ENCODE data around the gene UBE2E3. TPM values are rescaled to one million over a fixed set of nuclear protein-coding genes. Genes with fewer than 3 reads are reported as not detected.

The UBE2E3 gene
- total and polyA plus RNA-seq, 2 experiments from 2014 or later = 111 to 112 TPM

DNA sequence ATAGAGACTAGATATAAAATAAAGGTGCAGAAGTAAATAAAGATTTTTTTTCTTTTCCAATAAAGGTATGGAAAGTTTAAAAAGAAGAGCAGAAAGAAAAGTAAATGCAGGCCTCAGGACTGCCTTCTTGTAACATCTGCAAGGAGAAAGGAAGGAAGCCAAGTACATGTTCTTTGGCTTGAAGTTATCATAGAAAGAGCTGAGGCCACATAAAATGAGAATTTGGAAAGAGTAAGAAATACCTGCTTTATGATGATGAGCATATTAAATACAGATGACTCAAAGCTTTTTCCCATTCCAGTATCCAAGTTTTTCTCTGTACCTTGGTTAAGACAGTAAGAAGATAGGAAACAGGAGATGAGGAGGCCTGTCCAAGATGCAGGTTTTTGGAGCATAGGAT, 25.3 kb upstream of the UBE2E3 start:
- no peak overlapping the region for H3K27ac Mint-ChIP-seq
- no peaks in the 10 kb centered on the region for H3K27me3 Mint-ChIP-seq (ENCODE audit: insufficient read depth, low read depth, poor library complexity)
- Histone ChIP-seq H3K27me3 (ENCODE audit: insufficient read depth) (no peaks in the 10 kb centered on the region), H2AFZ (no peak overlapping the region), H3K4me3 (no peak overlapping the region), H3K4me1 (ENCODE audit: insufficient read depth) (no peaks in the 10 kb centered on the region), H3F3A (replicated peaks; ENCODE audit: low read depth) (no peaks in the 10 kb centered on the region), H3K27ac (ENCODE audit: low read depth) (no peak overlapping the region), H3K9me2 (ENCODE audit: insufficient read depth) (no peaks in the 10 kb centered on the region), H3K36me3 (ENCODE audit: insufficient read depth) (no peaks in the 10 kb centered on the region), H3K79me2 (replicated peaks; ENCODE audit: insufficient read depth) (no peaks in the 10 kb centered on the region), H4K20me1 (replicated peaks; ENCODE audit: insufficient read depth) (no peaks in the 10 kb centered on the region), H3K4me2 (no peak overlapping the region)
- TF ChIP-seq EZH2phosphoT487 (IDR thresholded peaks at IDR 0.05; ENCODE audit: unreplicated experiment) (no peak), CREB1 (CRISPR knock-in tag; IDR thresholded peaks at IDR 0.05; ENCODE audit: low read depth) (no peak), ZNF114 (CRISPR knock-in tag; IDR thresholded peaks at IDR 0.05) (no peak), NANOG (IDR thresholded peaks at IDR 0.05; ENCODE audit: borderline replicate concordance) (no peak)
- H3K4me1 Mint-ChIP-seq = no peaks in the 10 kb centered on the region
- no peak overlapping the region for H3K4me3 Mint-ChIP-seq
- ATAC-seq = no peak
- no peak for DNase-seq (ENCODE audit: low spot score)
- H3K9me3 Mint-ChIP-seq = no peaks in the 10 kb centered on the region
- no peaks in the 10 kb centered on the region for H3K36me3 Mint-ChIP-seq (ENCODE audit: low read depth)

DNA sequence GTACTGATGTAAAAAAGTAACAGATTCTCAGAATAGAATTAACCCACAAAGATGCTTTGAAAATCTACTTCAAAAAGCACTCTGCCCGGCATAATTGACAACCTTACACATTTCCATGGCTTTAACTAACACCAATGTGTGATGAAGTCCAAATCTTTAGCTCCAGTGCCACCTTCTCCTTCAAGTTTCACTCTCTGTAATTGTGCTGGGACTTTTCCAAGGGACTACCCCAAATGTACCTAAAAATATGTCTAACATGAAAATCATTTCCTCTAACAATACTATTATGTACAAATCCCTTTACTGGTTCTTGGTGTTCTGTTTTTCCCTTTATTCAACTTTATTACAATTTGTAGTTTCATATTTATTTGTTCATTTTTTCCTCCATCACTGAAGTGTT, 20.6 kb upstream of the UBE2E3 start:
- Mint-ChIP-seq H3K27ac (no peak overlapping the region), H3K27me3 (ENCODE audit: insufficient read depth, low read depth, poor library complexity) (no peaks in the 10 kb centered on the region), H3K36me3 (ENCODE audit: low read depth) (no peaks in the 10 kb centered on the region), H3K9me3 (no peaks in the 10 kb centered on the region), H3K4me1 (no peaks in the 10 kb centered on the region), H3K4me3 (no peak overlapping the region)
- Histone ChIP-seq H3K4me1 (ENCODE audit: insufficient read depth) (no peaks in the 10 kb centered on the region), H3K27ac (ENCODE audit: low read depth) (no peak overlapping the region), H3K4me3 (no peak overlapping the region), H3K27me3 (ENCODE audit: insufficient read depth) (no peaks in the 10 kb centered on the region), H3K79me2 (replicated peaks; ENCODE audit: insufficient read depth) (no peaks in the 10 kb centered on the region), H2AFZ (no peak overlapping the region), H3K36me3 (ENCODE audit: insufficient read depth) (no peaks in the 10 kb centered on the region), H3F3A (replicated peaks; ENCODE audit: low read depth) (no peaks in the 10 kb centered on the region), H4K20me1 (replicated peaks; ENCODE audit: insufficient read depth) (no peaks in the 10 kb centered on the region), H3K4me2 (no peak overlapping the region), H3K9me2 (ENCODE audit: insufficient read depth) (no peaks in the 10 kb centered on the region)
- DNase-seq (ENCODE audit: low spot score) (no peak), ATAC-seq (no peak)
- TF ChIP-seq STAT1 (IDR thresholded peaks at IDR 0.05; ENCODE audit: unreplicated experiment) (no peak), NANOG (IDR thresholded peaks at IDR 0.05; ENCODE audit: borderline replicate concordance) (no peak), JUNB (IDR thresholded peaks at IDR 0.05; ENCODE audit: unreplicated experiment) (no peak), ZNF331 (CRISPR knock-in tag; IDR thresholded peaks at IDR 0.05; ENCODE audit: low read depth) (no peak), EZH2 (IDR thresholded peaks at IDR 0.05; ENCODE audit: low read depth, unreplicated experiment) (no peak), ZNF114 (CRISPR knock-in tag; IDR thresholded peaks at IDR 0.05) (no peak)
- TF ChIP-seq, protein P1, sequence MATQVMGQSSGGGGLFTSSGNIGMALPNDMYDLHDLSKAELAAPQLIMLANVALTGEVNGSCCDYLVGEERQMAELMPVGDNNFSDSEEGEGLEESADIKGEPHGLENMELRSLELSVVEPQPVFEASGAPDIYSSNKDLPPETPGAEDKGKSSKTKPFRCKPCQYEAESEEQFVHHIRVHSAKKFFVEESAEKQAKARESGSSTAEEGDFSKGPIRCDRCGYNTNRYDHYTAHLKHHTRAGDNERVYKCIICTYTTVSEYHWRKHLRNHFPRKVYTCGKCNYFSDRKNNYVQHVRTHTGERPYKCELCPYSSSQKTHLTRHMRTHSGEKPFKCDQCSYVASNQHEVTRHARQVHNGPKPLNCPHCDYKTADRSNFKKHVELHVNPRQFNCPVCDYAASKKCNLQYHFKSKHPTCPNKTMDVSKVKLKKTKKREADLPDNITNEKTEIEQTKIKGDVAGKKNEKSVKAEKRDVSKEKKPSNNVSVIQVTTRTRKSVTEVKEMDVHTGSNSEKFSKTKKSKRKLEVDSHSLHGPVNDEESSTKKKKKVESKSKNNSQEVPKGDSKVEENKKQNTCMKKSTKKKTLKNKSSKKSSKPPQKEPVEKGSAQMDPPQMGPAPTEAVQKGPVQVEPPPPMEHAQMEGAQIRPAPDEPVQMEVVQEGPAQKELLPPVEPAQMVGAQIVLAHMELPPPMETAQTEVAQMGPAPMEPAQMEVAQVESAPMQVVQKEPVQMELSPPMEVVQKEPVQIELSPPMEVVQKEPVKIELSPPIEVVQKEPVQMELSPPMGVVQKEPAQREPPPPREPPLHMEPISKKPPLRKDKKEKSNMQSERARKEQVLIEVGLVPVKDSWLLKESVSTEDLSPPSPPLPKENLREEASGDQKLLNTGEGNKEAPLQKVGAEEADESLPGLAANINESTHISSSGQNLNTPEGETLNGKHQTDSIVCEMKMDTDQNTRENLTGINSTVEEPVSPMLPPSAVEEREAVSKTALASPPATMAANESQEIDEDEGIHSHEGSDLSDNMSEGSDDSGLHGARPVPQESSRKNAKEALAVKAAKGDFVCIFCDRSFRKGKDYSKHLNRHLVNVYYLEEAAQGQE (IDR thresholded peaks at IDR 0.05; ENCODE audit: unreplicated experiment) = no peak
- TF ChIP-seq, protein P2, sequence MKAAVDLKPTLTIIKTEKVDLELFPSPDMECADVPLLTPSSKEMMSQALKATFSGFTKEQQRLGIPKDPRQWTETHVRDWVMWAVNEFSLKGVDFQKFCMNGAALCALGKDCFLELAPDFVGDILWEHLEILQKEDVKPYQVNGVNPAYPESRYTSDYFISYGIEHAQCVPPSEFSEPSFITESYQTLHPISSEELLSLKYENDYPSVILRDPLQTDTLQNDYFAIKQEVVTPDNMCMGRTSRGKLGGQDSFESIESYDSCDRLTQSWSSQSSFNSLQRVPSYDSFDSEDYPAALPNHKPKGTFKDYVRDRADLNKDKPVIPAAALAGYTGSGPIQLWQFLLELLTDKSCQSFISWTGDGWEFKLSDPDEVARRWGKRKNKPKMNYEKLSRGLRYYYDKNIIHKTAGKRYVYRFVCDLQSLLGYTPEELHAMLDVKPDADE (IDR thresholded peaks at IDR 0.05) = no peak
- TF ChIP-seq, protein P3, sequence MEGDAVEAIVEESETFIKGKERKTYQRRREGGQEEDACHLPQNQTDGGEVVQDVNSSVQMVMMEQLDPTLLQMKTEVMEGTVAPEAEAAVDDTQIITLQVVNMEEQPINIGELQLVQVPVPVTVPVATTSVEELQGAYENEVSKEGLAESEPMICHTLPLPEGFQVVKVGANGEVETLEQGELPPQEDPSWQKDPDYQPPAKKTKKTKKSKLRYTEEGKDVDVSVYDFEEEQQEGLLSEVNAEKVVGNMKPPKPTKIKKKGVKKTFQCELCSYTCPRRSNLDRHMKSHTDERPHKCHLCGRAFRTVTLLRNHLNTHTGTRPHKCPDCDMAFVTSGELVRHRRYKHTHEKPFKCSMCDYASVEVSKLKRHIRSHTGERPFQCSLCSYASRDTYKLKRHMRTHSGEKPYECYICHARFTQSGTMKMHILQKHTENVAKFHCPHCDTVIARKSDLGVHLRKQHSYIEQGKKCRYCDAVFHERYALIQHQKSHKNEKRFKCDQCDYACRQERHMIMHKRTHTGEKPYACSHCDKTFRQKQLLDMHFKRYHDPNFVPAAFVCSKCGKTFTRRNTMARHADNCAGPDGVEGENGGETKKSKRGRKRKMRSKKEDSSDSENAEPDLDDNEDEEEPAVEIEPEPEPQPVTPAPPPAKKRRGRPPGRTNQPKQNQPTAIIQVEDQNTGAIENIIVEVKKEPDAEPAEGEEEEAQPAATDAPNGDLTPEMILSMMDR (conservative IDR thresholded peaks at IDR 0.05; ENCODE audit: low read depth in 2 of 2) = no peak

Measured in GM23338 (cell line).